Thoracic aorta (tissue), 2 donors: ENCODE results near the gene RRAGD. TPM values are rescaled to one million over a fixed set of nuclear protein-coding genes. Genes with fewer than 3 reads are reported as not detected.

Source experiments
- ATAC-seq: fragments of 150-250 bp; one replicate; pipeline ENCODE4 v1.8.0; 2017; ENCODE audit warnings: low read depth; ENCODE audit not compliant: insufficient number of reproducible peaks, low FRiP score
- DNase-seq: peaks from one replicate; pipeline ENCODE4 v3.0.0-alpha.2; 2020; ENCODE audit warnings: low spot score
- H3K27ac ChIP-seq, 2 donors: fragments of 200-600 bp; sonication (generic); 1 replicate in 1 of 2; 2 replicates in 1 of 2; pipeline ENCODE4 v1.5.1; 2016; ENCODE audit warnings: mild to moderate bottlenecking in 2 of 2, moderate library complexity in 2 of 2
- H3K27me3 ChIP-seq: fragments of 200-600 bp; sonication (generic); replicated peaks from 2 replicates; pipeline ENCODE4 v1.6.0; 2016; ENCODE audit warnings: mild to moderate bottlenecking; ENCODE audit not compliant: insufficient read depth
- H3K36me3 ChIP-seq: fragments of 200-600 bp; sonication (generic); one replicate; pipeline ENCODE4 v1.5.1; 2016
- H3K4me1 ChIP-seq, 2 donors: fragments of 200-600 bp; sonication (generic); 1 replicate in 1 of 2; 2 replicates in 1 of 2; pipeline versions ENCODE4 v1.5.1 to v1.6.0; 2016; ENCODE audit warnings: low read depth in 2 of 2, mild to moderate bottlenecking in 1 of 2; ENCODE audit not compliant: control insufficient read depth in 1 of 2
- H3K4me3 ChIP-seq: fragments of 200-600 bp; sonication (generic); 2 replicates; pipeline ENCODE4 v1.5.1; 2016; ENCODE audit warnings: mild to moderate bottlenecking
- H3K9me3 ChIP-seq: fragments of 200-600 bp; sonication (generic); 2 replicates; pipeline ENCODE4 v1.5.1; 2016
- CTCF ChIP-seq: fragments of 200-600 bp; sonication (generic); IDR thresholded peaks from one replicate; pipeline ENCODE4 v1.5.1; 2019; ENCODE audit warnings: antibody characterized with exemption
- total RNA-seq, 2 donors: library from RNA; depleted of rRNA; stranded (reverse); fragments of >200 nt; gene quantifications; one replicate each; pipeline versions ENCODE4 v1.1.0 to v1.2.3, GENCODE V29; 2016

RRAGD gene
- total RNA-seq, 2 donors from 2014 or later = 11.0 to 25.8 TPM

GRCh38 chr6:89348372-89348771 lies 63.7 kb downstream of the RRAGD start:
- H3K27me3 ChIP-seq = no peaks in the 10 kb centered on the region
- no peak overlapping the region for H3K4me3 ChIP-seq
- DNase-seq = no peak
- H3K27ac ChIP-seq = no peak overlapping the region
- no peak for ATAC-seq
- peaks cover 8 to 55% of the 10 kb centered on the region in 2 donors for H3K4me1 ChIP-seq
- H3K36me3 ChIP-seq = no peaks in the 10 kb centered on the region
- TF ChIP-seq CTCF = no peak
- H3K9me3 ChIP-seq = no peaks in the 10 kb centered on the region

- Histone ChIP-seq H3K27ac (no peak overlapping the region), H3K36me3 (no peaks in the 10 kb centered on the region), H3K9me3 (no peaks in the 10 kb centered on the region), H3K4me3 (no peak overlapping the region), H3K4me1 (peaks cover 8 to 51% of the 10 kb centered on the region in 2 donors), H3K27me3 (no peaks in the 10 kb centered on the region)
- no peak for DNase-seq
- no peak for ATAC-seq
- no peak for TF ChIP-seq CTCF
Observed at GRCh38 chr6:89347825-89348224, 64.2 kb downstream of the RRAGD start.

GRCh38 chr6:89346433-89346832 lies 65.6 kb downstream of the RRAGD start:
- DNase-seq = no peak
- Histone ChIP-seq H3K27ac (no peak overlapping the region), H3K9me3 (no peaks in the 10 kb centered on the region), H3K36me3 (peaks cover 8% of the 10 kb centered on the region), H3K4me1 (peaks cover 8 to 49% of the 10 kb centered on the region in 2 donors), H3K4me3 (no peak overlapping the region), H3K27me3 (no peaks in the 10 kb centered on the region)
- ATAC-seq = no peak
- TF ChIP-seq CTCF = no peak

- Histone ChIP-seq H3K27me3 (peaks cover 3% of the 10 kb centered on the region), H3K4me3 (no peak overlapping the region), H3K4me1 (peaks cover 0 to 4% of the 10 kb centered on the region in 2 donors), H3K36me3 (peaks cover 26% of the 10 kb centered on the region), H3K9me3 (no peaks in the 10 kb centered on the region), H3K27ac (no peak overlapping the region)
- ATAC-seq (no peak), DNase-seq (no peak)
- TF ChIP-seq CTCF = no peak
Observed at GRCh38 chr6:89339565-89339964, 72.5 kb downstream of the RRAGD start.

GRCh38 chr6:89335164-89335563 lies 76.9 kb downstream of the RRAGD start:
- Histone ChIP-seq H3K4me1 (no peaks in the 10 kb centered on the region), H3K36me3 (peaks cover 19% of the 10 kb centered on the region), H3K27ac (no peak overlapping the region), H3K27me3 (peaks cover 3% of the 10 kb centered on the region), H3K9me3 (no peaks in the 10 kb centered on the region), H3K4me3 (no peak overlapping the region)
- TF ChIP-seq CTCF = no peak
- no peak for ATAC-seq
- DNase-seq = no peak
